OCI-LY3 (cell line): ENCODE measurements around the gene PMM1.
A peak's percentile ranks its signal among the peaks of the same experiment; 100 is the strongest.

Source experiments
- H2AFZ ChIP-seq: fragments of 200-600, 300-600 bp; shearing (Covaris generic); 2 replicates; pipeline ENCODE4 v1.6.0; 2014; ENCODE audit warnings: antibody characterized with exemption, low read depth, low read length
- H3K27ac ChIP-seq: fragments of 200-600, 300-600 bp; sonication (generic); 2 replicates; pipeline ENCODE4 v1.5.1; 2014; ENCODE audit warnings: mild to moderate bottlenecking, low read length, moderate library complexity, mixed read lengths
- H3K27me3 ChIP-seq: fragments of 200-600, 300-600 bp; sonication (generic); 2 replicates; pipeline ENCODE4 v1.6.1; 2014; ENCODE audit warnings: low read depth, low read length, mixed read lengths
- H3K36me3 ChIP-seq: fragments of 200-600, 300-600 bp; sonication (generic); replicated peaks from 2 replicates; pipeline ENCODE3; 2014; ENCODE audit warnings: low read depth, low read length, mixed read lengths
- H3K4me1 ChIP-seq: fragments of 300-600, 200-600 bp; sonication (generic); 2 replicates; pipeline ENCODE4 v1.6.1; 2014; ENCODE audit warnings: low read length, mixed read lengths
- H3K4me2 ChIP-seq: fragments of 200-600, 300-600 bp; sonication (generic); 2 replicates; pipeline ENCODE4 v1.6.1; 2014; ENCODE audit warnings: low read length, mixed read lengths
- H3K4me3 ChIP-seq: fragments of 300-600, 200-600 bp; sonication (generic); 2 replicates; pipeline ENCODE4 v1.5.1; 2014; ENCODE audit warnings: antibody characterized with exemption, mild to moderate bottlenecking, low read length, moderate library complexity
- H3K79me2 ChIP-seq: fragments of 300-600, 200-600 bp; shearing (Covaris generic); 2 replicates; pipeline ENCODE4 v1.6.1; 2014; ENCODE audit warnings: mild to moderate bottlenecking, low read length, mixed read lengths
- H3K9ac ChIP-seq: fragments of 300-600, 200-600 bp; shearing (Covaris generic); 2 replicates; pipeline ENCODE4 v1.6.0; 2014; ENCODE audit warnings: mild to moderate bottlenecking, low read length, moderate library complexity
- H3K9me3 ChIP-seq: fragments of 200-600, 300-600 bp; shearing (Covaris generic); 2 replicates; pipeline ENCODE4 v1.6.1; 2014; ENCODE audit warnings: low read length, mixed read lengths; ENCODE audit not compliant: insufficient read depth
- H4K20me1 ChIP-seq: fragments of 200-600, 300-600 bp; sonication (generic); 2 replicates; pipeline ENCODE4 v1.6.1; 2016; ENCODE audit warnings: low read length, mixed read lengths; ENCODE audit not compliant: insufficient read depth
- EZH2phosphoT487 ChIP-seq: fragments of 200-600 bp; shearing (Covaris generic); IDR thresholded peaks from 2 replicates; pipeline ENCODE4 v1.6.1; 2018; ENCODE audit warnings: antibody characterized with exemption, mixed run types, low read depth
- TF ChIP-seq, protein P1 (sequence below): fragments of 200-600, 300-600 bp; sonication (generic); IDR thresholded peaks from 2 replicates; pipeline ENCODE4 v1.5.1; 2014; ENCODE audit warnings: antibody characterized with exemption, low read length, low read depth

The PMM1 gene

DNA sequence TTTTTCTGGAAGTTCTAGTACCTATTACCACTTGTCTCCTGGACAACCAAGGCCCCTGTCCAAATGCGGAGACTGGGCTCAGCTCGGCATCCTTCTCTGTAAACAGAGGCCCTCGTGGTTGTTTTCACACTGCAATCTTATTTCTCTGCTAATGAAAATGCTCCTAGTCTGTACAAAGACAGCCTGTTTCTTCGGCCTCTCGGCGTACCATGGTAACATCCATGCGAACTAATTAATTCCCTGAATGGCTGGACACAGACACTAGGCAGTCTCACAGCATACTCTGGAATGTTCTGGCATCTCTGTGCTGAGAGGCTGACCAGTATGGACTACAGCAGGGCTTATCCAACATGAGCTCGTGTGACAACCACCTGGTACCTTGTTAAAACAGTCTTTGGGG is 51.1 kb downstream of the PMM1 start:
- H3K4me2 ChIP-seq: no peak overlapping the region
- H3K27me3 ChIP-seq: no peaks in the 10 kb centered on the region
- peaks cover 33% of the 10 kb centered on the region for H3K36me3 ChIP-seq
- H3K9ac ChIP-seq: no peak overlapping the region
- TF ChIP-seq, protein P1, sequence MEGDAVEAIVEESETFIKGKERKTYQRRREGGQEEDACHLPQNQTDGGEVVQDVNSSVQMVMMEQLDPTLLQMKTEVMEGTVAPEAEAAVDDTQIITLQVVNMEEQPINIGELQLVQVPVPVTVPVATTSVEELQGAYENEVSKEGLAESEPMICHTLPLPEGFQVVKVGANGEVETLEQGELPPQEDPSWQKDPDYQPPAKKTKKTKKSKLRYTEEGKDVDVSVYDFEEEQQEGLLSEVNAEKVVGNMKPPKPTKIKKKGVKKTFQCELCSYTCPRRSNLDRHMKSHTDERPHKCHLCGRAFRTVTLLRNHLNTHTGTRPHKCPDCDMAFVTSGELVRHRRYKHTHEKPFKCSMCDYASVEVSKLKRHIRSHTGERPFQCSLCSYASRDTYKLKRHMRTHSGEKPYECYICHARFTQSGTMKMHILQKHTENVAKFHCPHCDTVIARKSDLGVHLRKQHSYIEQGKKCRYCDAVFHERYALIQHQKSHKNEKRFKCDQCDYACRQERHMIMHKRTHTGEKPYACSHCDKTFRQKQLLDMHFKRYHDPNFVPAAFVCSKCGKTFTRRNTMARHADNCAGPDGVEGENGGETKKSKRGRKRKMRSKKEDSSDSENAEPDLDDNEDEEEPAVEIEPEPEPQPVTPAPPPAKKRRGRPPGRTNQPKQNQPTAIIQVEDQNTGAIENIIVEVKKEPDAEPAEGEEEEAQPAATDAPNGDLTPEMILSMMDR: no peak
- no peak for TF ChIP-seq EZH2phosphoT487
- no peak overlapping the region for H3K27ac ChIP-seq
- H3K4me3 ChIP-seq: no peak overlapping the region
- H3K79me2 ChIP-seq: peaks cover 68% of the 10 kb centered on the region
- H2AFZ ChIP-seq: no peak overlapping the region
- no peaks in the 10 kb centered on the region for H3K9me3 ChIP-seq
- H3K4me1 ChIP-seq: peaks cover 10% of the 10 kb centered on the region
- peaks cover 18% of the 10 kb centered on the region for H4K20me1 ChIP-seq

- no peaks in the 10 kb centered on the region for H3K4me1 ChIP-seq
- peaks cover 34% of the 10 kb centered on the region for H3K36me3 ChIP-seq
- TF ChIP-seq, protein P1: no peak
- no peak for TF ChIP-seq EZH2phosphoT487
- H3K4me2 ChIP-seq: no peak overlapping the region
- no peaks in the 10 kb centered on the region for H3K9me3 ChIP-seq
- no peak overlapping the region for H3K9ac ChIP-seq
- peaks cover 13% of the 10 kb centered on the region for H4K20me1 ChIP-seq
- H3K27ac ChIP-seq: no peak overlapping the region
- no peak overlapping the region for H3K4me3 ChIP-seq
- no peaks in the 10 kb centered on the region for H3K27me3 ChIP-seq
- H3K79me2 ChIP-seq: peaks cover 65% of the 10 kb centered on the region
- H2AFZ ChIP-seq: no peak overlapping the region
These were observed 52.4 kb downstream of the PMM1 start for GRCh38 chr22:41537203-41537602.

DNA sequence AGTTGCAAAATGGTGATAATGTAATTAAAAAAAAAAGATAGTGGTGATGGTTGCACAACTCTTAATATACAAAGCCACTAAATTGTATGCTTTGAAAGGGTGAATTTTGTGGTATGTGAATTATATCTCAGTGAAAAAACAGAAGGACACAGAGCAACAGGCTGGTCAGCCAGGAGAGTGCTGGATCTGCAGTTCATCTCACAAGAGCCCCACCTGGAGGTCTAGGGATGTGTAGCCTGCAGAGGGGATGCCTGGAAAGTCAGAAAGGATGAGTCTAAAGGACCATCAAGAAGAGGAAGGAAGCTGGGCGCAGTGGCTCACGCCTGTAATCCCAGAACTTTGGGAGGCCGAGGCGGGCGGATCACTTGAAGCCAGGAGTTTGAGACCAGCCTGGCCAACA is 54.4 kb downstream of the PMM1 start:
- H3K9ac ChIP-seq: no peak overlapping the region
- H2AFZ ChIP-seq: no peak overlapping the region
- H3K27me3 ChIP-seq: no peaks in the 10 kb centered on the region
- no peaks in the 10 kb centered on the region for H3K4me1 ChIP-seq
- no peak overlapping the region for H3K4me2 ChIP-seq
- H3K36me3 ChIP-seq: peaks cover 45% of the 10 kb centered on the region
- H3K27ac ChIP-seq: no peak overlapping the region
- H3K79me2 ChIP-seq: peaks cover 59% of the 10 kb centered on the region
- TF ChIP-seq EZH2phosphoT487: no peak
- TF ChIP-seq, protein P1: peak; percentile 8; the same call in 1 of the 2 replicates
- no peaks in the 10 kb centered on the region for H3K9me3 ChIP-seq
- H3K4me3 ChIP-seq: no peak overlapping the region
- no peaks in the 10 kb centered on the region; the same call in 1 of the 2 replicates for H4K20me1 ChIP-seq

- no peak overlapping the region for H2AFZ ChIP-seq
- no peaks in the 10 kb centered on the region; the same call in 1 of the 2 replicates for H4K20me1 ChIP-seq
- H3K4me1 ChIP-seq: no peaks in the 10 kb centered on the region
- H3K36me3 ChIP-seq: peaks cover 44% of the 10 kb centered on the region
- H3K4me2 ChIP-seq: no peak overlapping the region
- no peak overlapping the region for H3K27ac ChIP-seq
- no peak for TF ChIP-seq EZH2phosphoT487
- TF ChIP-seq, protein P1: no peak
- H3K9me3 ChIP-seq: no peaks in the 10 kb centered on the region
- H3K27me3 ChIP-seq: no peaks in the 10 kb centered on the region
- peaks cover 49% of the 10 kb centered on the region for H3K79me2 ChIP-seq
- no peak overlapping the region for H3K9ac ChIP-seq
- H3K4me3 ChIP-seq: no peak overlapping the region
These were observed 55.4 kb downstream of the PMM1 start for GRCh38 chr22:41534219-41534618.
